Endothelial cell (in vitro differentiated cells): ENCODE measurements around the gene COASY. TPM values are rescaled to one million over a fixed set of nuclear protein-coding genes. Genes with fewer than 3 reads are reported as not detected.
A peak's percentile ranks its signal among the peaks of the same experiment; 100 is the strongest.

Experiments used
- DNase-seq: peaks from one replicate; pipeline ENCODE4 v3.0.0; 2021; ENCODE audit warnings: low spot score
- H3K27ac Mint-ChIP-seq: one replicate; pipeline ENCODE4 v1.8.0; 2021; ENCODE audit warnings: mixed read lengths, inconsistent platforms; ENCODE audit not compliant: unreplicated experiment
- H3K27me3 Mint-ChIP-seq: one replicate; pipeline ENCODE4 v1.8.0; 2021; ENCODE audit warnings: mild to moderate bottlenecking, moderate library complexity, mixed read lengths, inconsistent platforms; ENCODE audit not compliant: unreplicated experiment
- H3K36me3 Mint-ChIP-seq: one replicate; pipeline ENCODE4 v1.8.0; 2021; ENCODE audit warnings: mild to moderate bottlenecking, low read depth, mixed read lengths, inconsistent platforms; ENCODE audit not compliant: unreplicated experiment
- H3K4me1 Mint-ChIP-seq: one replicate; pipeline ENCODE4 v1.8.0; 2021; ENCODE audit warnings: mild to moderate bottlenecking, mixed read lengths, inconsistent platforms; ENCODE audit not compliant: unreplicated experiment
- H3K4me3 Mint-ChIP-seq: one replicate; pipeline ENCODE4 v1.8.0; 2021; ENCODE audit warnings: mild to moderate bottlenecking, mixed read lengths, inconsistent platforms; ENCODE audit not compliant: unreplicated experiment
- H3K9me3 Mint-ChIP-seq: one replicate; pipeline ENCODE4 v1.8.0; 2021; ENCODE audit warnings: mixed read lengths, inconsistent platforms; ENCODE audit not compliant: unreplicated experiment
- CTCF ChIP-seq: fragments of 200-600 bp; sonication (generic); IDR thresholded peaks from one replicate; pipeline ENCODE4 v1.5.0; 2021; ENCODE audit warnings: antibody characterized with exemption; ENCODE audit not compliant: unreplicated experiment
- total RNA-seq: library from RNA; stranded (reverse); fragmentation: NEBNext Ultra II Directional; extraction: Animal tissue kit (Norgen Biotek cat#: 25700); gene quantifications from one replicate; pipeline ENCODE4 v1.2.1, GENCODE V29; 2021; ENCODE audit not compliant: unreplicated experiment

Gene COASY
- total RNA-seq, 1 donor from 2014 or later: 66.3 TPM

GRCh38 chr17:42563950-42564349 lies 2.0 kb downstream of the COASY start:
- Mint-ChIP-seq H3K4me3 (peak overlapping the region; percentile 95), H3K27ac (peak overlapping the region; percentile 86), H3K4me1 (peaks cover 34% of the 10 kb centered on the region), H3K27me3 (peaks cover 13% of the 10 kb centered on the region), H3K9me3 (no peaks in the 10 kb centered on the region), H3K36me3 (peaks cover 8% of the 10 kb centered on the region)
- no peak for TF ChIP-seq CTCF
- DNase-seq: no peak

- no peak overlapping the region for H3K27ac Mint-ChIP-seq
- DNase-seq: no peak
- peaks cover 34% of the 10 kb centered on the region for H3K4me1 Mint-ChIP-seq
- H3K4me3 Mint-ChIP-seq: no peak overlapping the region
- no peak for TF ChIP-seq CTCF
- H3K9me3 Mint-ChIP-seq: no peaks in the 10 kb centered on the region
- H3K36me3 Mint-ChIP-seq: peaks cover 18% of the 10 kb centered on the region
- H3K27me3 Mint-ChIP-seq: peaks cover 13% of the 10 kb centered on the region
Measured at GRCh38 chr17:42564815-42565522, 3.0 kb downstream of the COASY start.

- H3K36me3 Mint-ChIP-seq: peaks cover 18% of the 10 kb centered on the region
- DNase-seq: no peak
- peaks cover 30% of the 10 kb centered on the region for H3K4me1 Mint-ChIP-seq
- no peak overlapping the region for H3K27ac Mint-ChIP-seq
- no peak overlapping the region for H3K4me3 Mint-ChIP-seq
- TF ChIP-seq CTCF: no peak
- peaks cover 12% of the 10 kb centered on the region for H3K27me3 Mint-ChIP-seq
- no peaks in the 10 kb centered on the region for H3K9me3 Mint-ChIP-seq
Measured at GRCh38 chr17:42565523-42566214, 3.7 kb downstream of the COASY start.

GRCh38 chr17:42566215-42566882 lies 4.4 kb downstream of the COASY start:
- no peak for DNase-seq
- Mint-ChIP-seq H3K27ac (peak overlapping the region; percentile 24), H3K36me3 (peaks cover 24% of the 10 kb centered on the region), H3K4me3 (peak overlapping the region; percentile 96), H3K9me3 (no peaks in the 10 kb centered on the region), H3K27me3 (peaks cover 11% of the 10 kb centered on the region), H3K4me1 (peaks cover 28% of the 10 kb centered on the region)
- TF ChIP-seq CTCF: no peak
